ENCODE results near the gene BEGAIN.

GRCh38 chr14:100560471-100560870 lies 26.7 kb downstream of the BEGAIN start:
- TF ChIP-seq CTCF (IDR thresholded peaks at IDR 0.05), result no peak
- no peak for TF ChIP-seq POLR2A (IDR thresholded peaks at IDR 0.05)
- TF ChIP-seq POLR2AphosphoS5 (IDR thresholded peaks at IDR 0.05), result no peak
